HEK293 (cell line): Measurements from ENCODE around the gene PRKCA.

ENCODE experiments used
- CTCF ChIP-seq: fragments of 450-650 bp; formaldehyde crosslinking; IDR thresholded peaks from 2 replicates; pipeline ENCODE4 v1.5.1; 2016; ENCODE audit warnings: missing biosample characterization, missing genetic modification characterization
- ZBTB49 ChIP-seq: fragments of 450-650 bp; formaldehyde crosslinking; IDR thresholded peaks from 2 replicates; pipeline ENCODE4 v1.5.1; 2016; ENCODE audit warnings: missing biosample characterization, missing genetic modification characterization, low read depth
- ZNF138 ChIP-seq: fragments of 450-650 bp; formaldehyde crosslinking; IDR thresholded peaks from 2 replicates; pipeline ENCODE4 v1.5.1; 2016; ENCODE audit warnings: missing biosample characterization, missing genetic modification characterization, borderline replicate concordance
- ZNF155 ChIP-seq: fragments of 450-650 bp; formaldehyde crosslinking; IDR thresholded peaks from 2 replicates; pipeline ENCODE4 v1.5.1; 2016; ENCODE audit warnings: missing biosample characterization, missing genetic modification characterization

- TF ChIP-seq ZNF155 (tag by site-specific recombination) (no peak), CTCF (tag by site-specific recombination) (no peak), ZBTB49 (no peak), ZNF138 (tag by site-specific recombination) (no peak)
Measured at GRCh38 chr17:66611397-66611796, 309.0 kb downstream of the PRKCA start.
